ENCODE measurements around the gene MR1.
"Not testable (repeated sequence)": the region's sequence is repeated elsewhere in the genome, so short reads cannot be mapped to it uniquely, and the experiment has no call there.

The MR1 gene

GRCh38 chr1:181033128-181033798, 520 bp upstream of the MR1 start:
- FAIRE-seq (peak; percentile 75), DNase-seq (ENCODE audit: insufficient read length) (no peak)
- no peak for TF ChIP-seq POLR2AphosphoS5 (IDR thresholded peaks at IDR 0.05; ENCODE audit: low read depth, low read length)
- TF ChIP-seq POLR2A (IDR thresholded peaks at IDR 0.05; ENCODE audit: low read depth, low read length) = peak; percentile 43; the same call in 1 of the 2 replicates

DNA sequence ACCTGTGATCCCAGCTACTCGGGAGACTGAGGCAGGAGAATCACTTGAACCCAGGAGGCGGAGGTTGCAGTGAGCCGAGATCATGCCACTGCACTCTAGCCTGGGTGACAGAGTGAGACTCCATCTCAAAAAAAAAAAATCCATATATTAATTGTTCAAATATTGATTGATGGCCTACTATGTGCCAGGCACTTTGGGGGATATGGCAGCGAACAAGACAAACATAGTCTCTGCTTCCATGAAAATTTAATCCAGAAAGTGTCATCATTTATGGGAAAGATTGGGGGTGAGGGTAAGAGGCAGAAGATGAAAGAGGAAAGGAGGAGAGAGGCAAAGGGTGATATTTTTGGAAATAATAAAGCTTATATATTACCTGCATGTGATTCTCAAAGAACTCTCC, 1.4 kb downstream of the MR1 start:
- FAIRE-seq; DNase-seq (ENCODE audit: insufficient read length): not testable (repeated sequence)

DNA sequence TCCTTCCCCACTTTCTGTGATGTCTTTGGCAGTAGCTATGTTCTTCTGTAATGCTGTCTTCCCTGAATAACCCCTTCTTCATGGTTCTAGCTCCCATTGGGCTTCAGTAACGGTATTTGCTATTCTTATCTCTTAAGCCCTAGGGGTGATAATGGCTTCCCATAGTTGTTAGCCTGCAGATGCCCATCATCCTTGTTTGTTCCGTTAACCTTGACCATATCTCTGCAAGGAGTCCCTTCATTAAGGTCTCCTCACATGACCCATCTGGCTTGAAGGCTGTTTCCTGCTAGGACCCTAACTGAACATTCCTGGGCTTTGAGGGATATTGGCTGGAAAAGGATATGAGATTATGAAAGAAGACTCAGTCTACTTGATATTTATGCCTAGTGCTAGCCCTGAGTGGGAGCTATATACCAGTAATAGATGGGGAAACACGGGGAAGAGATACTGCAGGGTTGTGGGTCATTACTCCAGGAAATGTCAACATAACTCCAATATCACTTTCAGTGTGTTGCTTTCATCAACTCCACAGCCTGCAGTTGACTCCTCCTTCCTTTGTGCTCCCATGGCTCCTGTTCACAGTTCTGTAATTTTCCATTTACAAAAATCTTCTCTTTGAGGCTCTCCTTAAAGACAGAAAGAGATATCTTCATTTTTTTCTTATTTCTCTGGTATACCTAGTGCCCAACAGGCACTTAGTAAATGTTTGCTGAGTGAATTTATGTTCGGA, 2.5 kb downstream of the MR1 start:
- TF ChIP-seq POLR2AphosphoS5 (IDR thresholded peaks at IDR 0.05; ENCODE audit: low read depth, low read length) (no peak), TAF1 (IDR thresholded peaks at IDR 0.05; ENCODE audit: borderline replicate concordance, low read depth, low read length) (no peak), POLR2A (IDR thresholded peaks at IDR 0.05; ENCODE audit: low read depth, low read length) (no peak)
- DNase-seq (ENCODE audit: insufficient read length) (no peak), FAIRE-seq (no peak)

- DNase-seq (ENCODE audit: insufficient read length) = no peak
- FAIRE-seq = no peak
- no peak for TF ChIP-seq TAF1 (IDR thresholded peaks at IDR 0.05; ENCODE audit: borderline replicate concordance, low read depth, low read length)
- TF ChIP-seq POLR2AphosphoS5 (IDR thresholded peaks at IDR 0.05; ENCODE audit: low read depth, low read length) = no peak
- no peak for TF ChIP-seq POLR2A (IDR thresholded peaks at IDR 0.05; ENCODE audit: low read depth, low read length)
These were observed 3.6 kb downstream of the MR1 start for GRCh38 chr1:181037386-181037785.

- TF ChIP-seq POLR2AphosphoS5 (IDR thresholded peaks at IDR 0.05; ENCODE audit: low read depth, low read length) = no peak
- no peak for TF ChIP-seq POLR2A (IDR thresholded peaks at IDR 0.05; ENCODE audit: low read depth, low read length)
- no peak for TF ChIP-seq TAF1 (IDR thresholded peaks at IDR 0.05; ENCODE audit: borderline replicate concordance, low read depth, low read length)
- peak; percentile 70 for FAIRE-seq
- no peak for DNase-seq (ENCODE audit: insufficient read length)
These were observed 4.7 kb downstream of the MR1 start for GRCh38 chr1:181038399-181038873.

- no peak for TF ChIP-seq TAF1 (IDR thresholded peaks at IDR 0.05; ENCODE audit: borderline replicate concordance, low read depth, low read length)
- TF ChIP-seq POLR2AphosphoS5 (IDR thresholded peaks at IDR 0.05; ENCODE audit: low read depth, low read length) = no peak
- TF ChIP-seq POLR2A (IDR thresholded peaks at IDR 0.05; ENCODE audit: low read depth, low read length) = no peak
- FAIRE-seq (no peak), DNase-seq (ENCODE audit: insufficient read length) (no peak)
These were observed 6.6 kb downstream of the MR1 start for GRCh38 chr1:181040284-181040865.

DNA sequence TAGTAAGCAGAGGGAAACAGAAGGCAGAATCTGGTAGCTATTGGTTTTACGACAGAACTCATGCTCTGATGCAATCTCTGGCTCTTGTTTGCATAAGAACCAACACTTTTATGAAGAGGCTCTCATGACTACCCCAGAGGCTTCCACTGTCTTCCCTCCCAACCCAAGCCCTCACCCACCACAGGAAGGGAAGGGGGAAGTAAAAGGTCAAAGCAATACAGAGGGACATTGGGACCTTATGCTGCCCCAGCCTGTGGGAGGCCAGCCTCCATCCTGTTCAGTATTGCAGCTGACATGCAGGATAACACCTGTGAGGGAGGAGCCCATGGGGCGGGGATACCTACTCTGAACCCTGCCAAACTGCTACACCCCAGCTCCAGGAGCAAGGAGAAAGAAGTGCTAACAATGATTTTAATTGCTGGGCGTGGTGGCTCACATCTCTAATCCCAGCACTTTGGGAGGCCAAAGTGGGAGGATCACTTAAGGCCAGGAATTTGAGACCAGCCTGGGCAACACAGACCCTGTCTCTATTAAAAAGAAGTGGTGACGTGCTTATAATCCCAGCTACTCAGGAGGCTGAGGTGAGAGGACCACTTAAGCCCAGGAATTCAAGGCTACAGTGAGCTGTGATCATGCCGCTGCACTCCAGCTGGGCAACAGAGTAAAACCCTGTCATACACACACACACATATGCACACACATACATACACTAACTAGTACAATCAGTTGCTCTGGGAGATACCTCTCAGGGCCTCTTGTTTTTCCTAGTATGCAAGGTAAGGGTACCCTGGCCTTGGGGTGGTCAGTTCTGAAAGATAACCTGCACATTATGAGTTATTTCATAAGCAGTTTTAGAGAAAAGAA, 9.5 kb downstream of the MR1 start:
- DNase-seq (ENCODE audit: insufficient read length) = no peak
- TF ChIP-seq TAF1 (IDR thresholded peaks at IDR 0.05; ENCODE audit: borderline replicate concordance, low read depth, low read length) (no peak), POLR2A (IDR thresholded peaks at IDR 0.05; ENCODE audit: low read depth, low read length) (no peak), POLR2AphosphoS5 (IDR thresholded peaks at IDR 0.05; ENCODE audit: low read depth, low read length) (no peak)

DNA sequence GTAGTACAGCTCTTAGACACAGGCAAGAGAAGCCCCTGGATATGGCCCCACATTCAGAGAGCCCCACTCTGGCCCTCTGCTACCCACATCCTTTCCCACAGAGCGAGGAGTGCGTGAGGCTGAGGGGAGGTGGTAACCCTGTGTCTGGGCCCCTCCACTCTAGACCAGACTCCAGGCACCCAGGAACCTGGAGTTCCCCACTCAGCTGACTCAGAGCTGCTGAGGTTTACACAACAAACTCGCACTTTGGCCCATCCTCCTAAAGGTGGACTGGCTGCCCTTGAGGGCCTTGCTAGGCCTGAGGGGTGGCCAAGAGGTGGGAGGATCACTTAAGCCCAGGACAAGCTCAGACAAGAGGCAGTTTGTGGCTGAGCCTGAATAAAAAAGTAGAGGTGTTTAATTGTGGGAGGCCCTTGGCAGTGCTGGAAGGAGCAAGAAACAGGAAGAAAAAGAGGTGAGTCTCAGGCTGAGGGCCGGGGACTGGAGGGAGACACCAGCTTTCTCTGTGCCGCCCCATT, 10.7 kb downstream of the MR1 start:
- FAIRE-seq = peak; percentile 93
- no peak for TF ChIP-seq POLR2AphosphoS5 (IDR thresholded peaks at IDR 0.05; ENCODE audit: low read depth, low read length)
- TF ChIP-seq POLR2A (IDR thresholded peaks at IDR 0.05; ENCODE audit: low read depth, low read length) = peak; percentile 33; the same call in 1 of the 2 replicates
- no peak for DNase-seq (ENCODE audit: insufficient read length)

More for the DNA sequence above, 9.5 kb downstream of the MR1 start:
- peak; percentile 27 for FAIRE-seq

DNA sequence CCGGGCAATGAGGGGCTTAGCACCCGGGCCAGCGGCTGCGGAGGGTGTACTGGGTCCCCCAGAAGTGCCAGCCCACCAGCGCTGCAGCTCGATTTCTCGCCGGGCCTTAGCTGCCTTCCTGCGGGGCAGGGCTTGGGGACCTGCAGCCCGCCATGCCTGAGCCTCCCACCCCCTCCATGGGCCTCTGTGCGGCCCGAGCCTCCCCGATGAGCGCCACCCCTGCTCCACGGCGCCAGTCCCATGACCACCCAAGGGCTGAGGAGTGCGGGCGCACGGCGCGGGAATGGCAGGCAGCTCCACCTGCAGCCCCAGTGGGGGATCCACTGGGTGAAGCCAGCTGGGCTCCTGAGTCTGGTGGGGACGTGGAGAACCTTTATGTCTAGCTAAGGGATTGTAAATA, 12.2 kb downstream of the MR1 start:
- FAIRE-seq; DNase-seq (ENCODE audit: insufficient read length): not testable (repeated sequence)

DNA sequence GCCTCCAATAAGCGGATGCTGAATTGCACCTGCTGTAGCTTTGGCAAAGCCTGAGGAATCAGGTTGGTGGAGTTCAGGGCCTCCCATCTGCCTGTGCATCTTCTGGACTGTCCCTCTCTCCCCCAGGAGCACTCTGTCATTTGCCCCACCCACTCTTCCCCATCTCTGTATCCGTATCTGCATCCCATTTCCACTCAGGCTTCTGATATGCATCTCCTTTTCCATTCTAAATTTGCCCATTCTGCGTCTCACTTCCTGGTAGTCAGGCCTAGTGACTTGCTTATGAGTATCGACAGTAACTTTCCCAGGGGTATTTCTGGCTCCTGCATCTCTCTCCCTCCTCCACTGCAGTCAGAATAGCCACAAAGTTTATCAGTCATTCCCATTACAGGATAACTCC, 15.6 kb downstream of the MR1 start:
- FAIRE-seq = no peak
- no peak for TF ChIP-seq POLR2AphosphoS5 (IDR thresholded peaks at IDR 0.05; ENCODE audit: low read depth, low read length)
- TF ChIP-seq POLR2A (IDR thresholded peaks at IDR 0.05; ENCODE audit: low read depth, low read length) = no peak
- TF ChIP-seq TAF1 (IDR thresholded peaks at IDR 0.05; ENCODE audit: borderline replicate concordance, low read depth, low read length) = no peak
- DNase-seq (ENCODE audit: insufficient read length) = no peak

- TF ChIP-seq TAF1 (IDR thresholded peaks at IDR 0.05; ENCODE audit: borderline replicate concordance, low read depth, low read length) (no peak), POLR2AphosphoS5 (IDR thresholded peaks at IDR 0.05; ENCODE audit: low read depth, low read length) (no peak), POLR2A (IDR thresholded peaks at IDR 0.05; ENCODE audit: low read depth, low read length) (no peak)
- no peak for FAIRE-seq
- DNase-seq (ENCODE audit: insufficient read length) = no peak
These were observed 17.1 kb downstream of the MR1 start for GRCh38 chr1:181050922-181051321.

Data from GM12892 (cell line).